Measurements from ENCODE around the gene RHBDL2. TPM values are rescaled to one million over a fixed set of nuclear protein-coding genes. Genes with fewer than 3 reads are reported as not detected.

The RHBDL2 gene
- total RNA-seq, 2 experiments from 2014 or later, result not detected

DNA sequence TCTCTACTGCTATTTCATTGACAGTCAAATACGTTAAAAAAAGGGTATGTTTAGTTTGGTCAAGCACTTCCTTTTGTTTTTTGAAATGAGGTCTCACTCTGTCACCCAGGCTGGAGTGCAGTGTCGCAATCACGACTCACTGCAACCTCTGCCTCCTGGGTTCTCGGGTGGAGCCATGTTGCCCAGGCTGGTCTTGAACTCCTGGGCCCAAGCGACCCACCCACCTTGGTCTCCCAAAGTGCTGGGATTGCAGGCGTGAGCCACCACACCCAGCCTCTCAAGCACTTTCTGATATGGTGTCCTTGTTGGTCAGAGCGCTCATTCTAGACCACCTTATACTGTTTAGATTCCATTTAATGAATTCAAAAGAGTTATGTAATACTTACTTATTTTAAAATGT is 20.9 kb upstream of the RHBDL2 start:
- no peak overlapping the region for H3K27ac Mint-ChIP-seq

DNA sequence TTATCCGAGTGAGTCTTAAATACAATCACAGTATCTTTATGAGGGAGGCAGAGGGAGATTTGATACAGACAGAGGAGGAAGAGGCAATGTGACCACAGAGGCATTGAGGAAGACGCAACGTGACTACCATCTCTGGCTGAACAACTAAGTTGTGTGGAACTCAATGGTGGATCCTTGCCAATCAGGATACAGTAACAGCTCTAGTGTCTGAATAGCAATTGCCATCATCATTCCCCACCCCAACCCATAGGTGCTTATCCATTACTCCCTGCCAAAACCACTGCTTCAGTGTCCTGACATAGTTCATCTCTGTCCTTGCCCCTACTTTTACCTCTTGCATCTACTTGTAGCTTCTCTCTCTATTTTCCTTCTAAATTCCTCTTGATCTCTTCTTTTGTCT is 20.5 kb upstream of the RHBDL2 start:
- intact Hi-C loops (cut with DNase I, micrococcal nuclease), result no loop called here
- H3K4me1 Mint-ChIP-seq (ENCODE audit: low read depth), result peaks cover 11% of the 10 kb centered on the region
- Histone ChIP-seq H3K36me3 (ENCODE audit: insufficient read depth, low read length) (no peaks in the 10 kb centered on the region), H3K4me3 (ENCODE audit: low read length) (no peak overlapping the region), H3K27me3 (ENCODE audit: control insufficient read depth in 1 of 2, insufficient read depth in 2 of 2, low read length in 2 of 2) (no peaks in the 10 kb centered on the region), H3K27ac (ENCODE audit: low read depth in 1 of 2, low read length in 2 of 2) (no peak overlapping the region), H3K4me1 (ENCODE audit: insufficient read depth, low read length) (peaks cover 5% of the 10 kb centered on the region), H3K9me3 (ENCODE audit: control insufficient read depth in 1 of 2, insufficient read depth in 1 of 2, low read length in 2 of 2) (no peaks in the 10 kb centered on the region)
- no peaks in the 10 kb centered on the region for H3K9me3 Mint-ChIP-seq
- H3K27ac Mint-ChIP-seq, result no peak overlapping the region
- H3K36me3 Mint-ChIP-seq (ENCODE audit: low read depth), result no peaks in the 10 kb centered on the region
- ATAC-seq (ENCODE audit: poor library complexity) (no peak), DNase-seq (no peak)
- CTCF ChIA-PET, result no interaction called here
- H3K4me3 Mint-ChIP-seq, result no peak overlapping the region
- TF ChIP-seq CTCF (IDR thresholded peaks at IDR 0.05), result no peak
- POLR2A ChIA-PET, result no interaction called here
- H3K27me3 Mint-ChIP-seq, result no peaks in the 10 kb centered on the region

More for the DNA sequence above, 20.9 kb upstream of the RHBDL2 start:
- no peaks in the 10 kb centered on the region for H3K36me3 Mint-ChIP-seq (ENCODE audit: low read depth)
- intact Hi-C loops (cut with DNase I, micrococcal nuclease), result no loop called here
- H3K27ac ChIP-seq (ENCODE audit: low read depth in 1 of 2, low read length in 2 of 2), result no peak overlapping the region
- H3K27me3 ChIP-seq (ENCODE audit: control insufficient read depth in 1 of 2, insufficient read depth in 2 of 2, low read length in 2 of 2), result no peaks in the 10 kb centered on the region
- ATAC-seq (ENCODE audit: poor library complexity) (no peak), DNase-seq (no peak)
- H3K9me3 Mint-ChIP-seq, result no peaks in the 10 kb centered on the region
- no peak overlapping the region for H3K4me3 Mint-ChIP-seq
- peaks cover 11% of the 10 kb centered on the region for H3K4me1 Mint-ChIP-seq (ENCODE audit: low read depth)
- peaks cover 5% of the 10 kb centered on the region for H3K4me1 ChIP-seq (ENCODE audit: insufficient read depth, low read length)
- H3K9me3 ChIP-seq (ENCODE audit: control insufficient read depth in 1 of 2, insufficient read depth in 1 of 2, low read length in 2 of 2), result no peaks in the 10 kb centered on the region
- no peaks in the 10 kb centered on the region for H3K27me3 Mint-ChIP-seq
- H3K36me3 ChIP-seq (ENCODE audit: insufficient read depth, low read length), result no peaks in the 10 kb centered on the region
- CTCF ChIA-PET, result no interaction called here
- no peak overlapping the region for H3K4me3 ChIP-seq (ENCODE audit: low read length)
- no peak for TF ChIP-seq CTCF (IDR thresholded peaks at IDR 0.05)
- POLR2A ChIA-PET, result no interaction called here

DNA sequence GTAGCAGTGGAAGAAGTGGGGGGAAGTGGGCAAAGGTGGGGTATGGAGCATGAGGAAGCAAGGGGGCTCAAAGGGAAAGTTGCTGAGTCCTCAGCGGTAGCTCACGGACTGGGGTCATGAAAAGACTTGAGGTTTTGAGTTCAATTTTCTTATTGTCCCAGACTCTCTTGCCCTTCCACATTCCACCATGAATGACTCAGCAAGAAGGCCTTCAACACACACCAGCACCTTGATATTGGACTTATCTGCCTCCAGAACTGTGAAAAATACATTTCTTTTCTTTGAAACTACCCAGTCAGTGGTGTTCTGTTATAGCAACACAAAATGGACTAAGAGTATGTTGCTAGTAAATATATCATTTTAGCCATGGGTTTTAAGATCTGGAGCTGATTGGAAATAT is 17.3 kb upstream of the RHBDL2 start:
- Mint-ChIP-seq H3K36me3 (ENCODE audit: low read depth) (no peaks in the 10 kb centered on the region), H3K4me1 (ENCODE audit: low read depth) (peaks cover 6% of the 10 kb centered on the region), H3K9me3 (no peaks in the 10 kb centered on the region), H3K4me3 (no peak overlapping the region), H3K27ac (no peak overlapping the region), H3K27me3 (no peaks in the 10 kb centered on the region)
- no peaks in the 10 kb centered on the region for H3K9me3 ChIP-seq (ENCODE audit: control insufficient read depth in 1 of 2, insufficient read depth in 1 of 2, low read length in 2 of 2)
- no peaks in the 10 kb centered on the region for H3K36me3 ChIP-seq (ENCODE audit: insufficient read depth, low read length)
- no peak for TF ChIP-seq CTCF (IDR thresholded peaks at IDR 0.05)
- DNase-seq (no peak), ATAC-seq (ENCODE audit: poor library complexity) (no peak)
- CTCF ChIA-PET, result no interaction called here
- peaks cover 2% of the 10 kb centered on the region for H3K4me1 ChIP-seq (ENCODE audit: insufficient read depth, low read length)
- H3K27me3 ChIP-seq (ENCODE audit: control insufficient read depth in 1 of 2, insufficient read depth in 2 of 2, low read length in 2 of 2), result no peaks in the 10 kb centered on the region
- POLR2A ChIA-PET, result interaction anchor here (1.1 kb wide), 1 partner anchor 68 kb away, joined by 3 read pairs; the partner anchor contains the start of gene NDUFS5
- intact Hi-C loops (cut with DNase I, micrococcal nuclease), result no loop called here
- H3K4me3 ChIP-seq (ENCODE audit: low read length), result no peak overlapping the region
- no peak overlapping the region for H3K27ac ChIP-seq (ENCODE audit: low read depth in 1 of 2, low read length in 2 of 2)

Measured in CD4-positive, alpha-beta T cell (primary cell).